Left renal cortex interstitium (tissue), 4 donors: ENCODE measurements around the gene TMEM40. TPM values are rescaled to one million over a fixed set of nuclear protein-coding genes. Genes with fewer than 3 reads are reported as not detected.

Experiments used
- DNase-seq, 4 donors: peaks; one replicate each; pipeline ENCODE4 v3.0.0-alpha.2; 2013; ENCODE audit warnings: low read depth in 4 of 4, low spot score in 2 of 4, missing footprints in 1 of 4
- polyA plus RNA-seq, 4 donors: library from polyadenylated mRNA; unstranded; fragments of 120-200 nt; gene quantifications; one replicate each; pipeline ENCODE4 v1.2.1, GENCODE V29; 2013; ENCODE audit not compliant: insufficient read length in 4 of 4

TMEM40 gene
- polyA plus RNA-seq, 4 donors, result 1.2 to 2.4 (median 1.7) TPM

DNA sequence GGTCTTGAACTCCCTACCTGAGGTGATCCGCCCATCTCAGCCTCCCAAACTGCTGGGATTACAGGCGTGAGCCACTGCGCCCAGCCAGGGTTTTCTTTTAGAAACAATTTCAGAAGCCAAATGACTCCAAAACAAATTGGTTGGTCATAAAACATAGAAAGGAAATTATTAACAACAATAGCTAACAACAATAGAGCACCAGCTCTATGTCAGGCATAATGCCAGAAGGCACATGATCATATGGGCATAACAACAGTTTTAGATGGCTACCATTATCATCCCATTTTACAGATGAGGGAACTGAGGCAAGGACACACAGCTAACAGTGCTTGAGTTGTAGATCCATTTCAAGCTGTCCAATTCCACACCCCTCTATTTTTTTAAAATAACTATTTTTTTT, 73.0 kb downstream of the TMEM40 start:
- DNase-seq, result no peak

Other genes starting within 250 kb of the TMEM40 start
- 1 to 10 TPM in 3 of 4 donors, under 1 TPM in 1; 0.65 to 2.7 (median 1.9) TPM for gene MKRN2OS, start 213.8 kb downstream of the TMEM40 start, polyA plus RNA-seq
- gene MKRN2, start 202.2 kb downstream of the TMEM40 start, polyA plus RNA-seq, result 10 to 100 TPM; 44.0 to 49.9 (median 47.4) TPM
- gene RAF1, start 95.1 kb downstream of the TMEM40 start, polyA plus RNA-seq, result 100 to 1,000 TPM in 3 of 4 donors, 10 to 100 TPM in 1; 97.7 to 141 (median 123) TPM
- gene CAND2, start 37.4 kb upstream of the TMEM40 start, polyA plus RNA-seq, result 10 to 100 TPM in 1 of 4 donors, 1 to 10 TPM in 3; 8.2 to 11.6 (median 9.5) TPM
- 1,000 to 10,000 TPM; 1,834 to 2,419 (median 2,318) TPM for gene RPL32, start 82.3 kb upstream of the TMEM40 start, polyA plus RNA-seq